Activated CD8-positive, alpha-beta memory T cell treated with anti-CD3 and anti-CD28 coated beads, Interleukin-2, amount 10 ng/mL, durations not matched to agents 7 days and 5 days (primary cell): ENCODE measurements around the gene CAMK2G. TPM values are rescaled to one million over a fixed set of nuclear protein-coding genes. Genes with fewer than 3 reads are reported as not detected.
"Not testable (repeated sequence)": the region's sequence is repeated elsewhere in the genome, so short reads cannot be mapped to it uniquely, and the experiment has no call there.

Experiments
- ATAC-seq: fragments of 150-1000 bp; cut with Tn5 transposase; one replicate; pipeline ENCODE4 v1.10.0; 2021; ENCODE audit warnings: moderate library complexity
- CTCF ChIA-PET: fragments of 350-600 bp; sonication (Branson Sonifier 250); formaldehyde crosslinking; loops from one replicate; lab custom pipeline; 2021; ENCODE audit warnings: antibody characterized with exemption; lab: Charles Lee
- DNase-seq: peaks from one replicate; pipeline ENCODE4 v3.0.0-alpha.2; 2020
- H3K27ac Mint-ChIP-seq: one replicate; pipeline ENCODE4 v1.8.0; 2021; ENCODE audit warnings: mild to moderate bottlenecking, mixed read lengths
- H3K27me3 Mint-ChIP-seq: one replicate; pipeline ENCODE4 v1.8.0; 2021; ENCODE audit warnings: mixed read lengths
- H3K36me3 Mint-ChIP-seq: one replicate; pipeline ENCODE4 v1.8.0; 2021; ENCODE audit warnings: mild to moderate bottlenecking, mixed read lengths
- H3K4me1 Mint-ChIP-seq: one replicate; pipeline ENCODE4 v1.8.0; 2021; ENCODE audit warnings: mixed read lengths
- H3K4me3 Mint-ChIP-seq: one replicate; pipeline ENCODE4 v1.8.0; 2021; ENCODE audit warnings: mild to moderate bottlenecking, moderate library complexity, mixed read lengths
- H3K9me3 Mint-ChIP-seq: one replicate; pipeline ENCODE4 v1.8.0; 2022; ENCODE audit warnings: low read depth, mixed read lengths
- total RNA-seq, 2 experiments: library from RNA; stranded (reverse); gene quantifications; one replicate each; pipeline ENCODE4 v1.2.3, GENCODE V29; 2021

Gene CAMK2G
- 10 to 100 TPM; 30.8 to 49.2 TPM for total RNA-seq

DNA sequence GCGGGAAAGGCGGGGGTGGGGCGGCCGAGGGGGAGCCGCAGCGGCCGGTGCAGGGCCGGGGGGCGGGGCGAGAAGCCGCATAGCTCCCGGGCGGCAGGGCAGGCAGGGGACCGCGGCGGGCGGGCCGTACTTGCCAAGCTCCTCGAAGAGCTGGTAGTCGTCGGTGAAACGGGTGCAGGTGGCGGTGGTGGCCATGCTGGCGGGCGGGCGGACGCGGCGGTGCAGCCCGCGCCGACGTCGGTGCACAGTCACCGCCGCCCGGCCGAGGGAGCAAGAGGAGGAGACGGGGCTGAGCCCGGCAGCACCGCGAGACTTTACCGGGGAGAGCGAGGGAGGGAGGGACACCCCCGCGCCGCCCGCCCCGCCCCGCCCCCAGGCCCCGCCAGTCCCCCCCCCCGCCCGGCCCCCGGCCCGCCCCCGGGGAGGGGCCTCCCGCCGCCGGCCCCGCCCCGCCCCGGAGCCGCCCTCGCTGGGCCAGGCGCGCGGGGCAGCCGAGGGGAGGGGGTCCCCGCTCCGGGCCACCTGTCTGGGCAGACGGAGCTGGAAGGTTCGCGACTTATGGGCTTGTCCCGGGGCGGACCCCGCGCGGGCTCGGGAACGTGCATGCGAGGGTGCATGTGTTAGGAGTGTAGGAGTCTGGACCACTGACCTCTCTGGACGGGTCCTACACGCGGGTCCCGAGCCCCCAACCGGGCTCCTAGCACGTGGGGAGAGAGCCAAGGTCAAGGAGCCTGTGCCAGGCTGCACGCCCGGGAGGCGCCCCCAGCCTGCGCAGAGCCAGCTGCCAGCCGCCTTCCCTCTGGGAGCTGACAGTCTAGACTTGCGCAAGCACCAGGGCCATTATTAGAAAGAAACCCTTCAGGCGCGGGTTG, at the start of gene CAMK2G:
Gene CAMK2G (minus strand): TSS at position 289 of the 872 bp plus-strand sequence. CDS start 94 bp downstream, at position 195.
- Mint-ChIP-seq H3K4me3 (peak within 1 kb of the TSS; percentile 74), H3K27ac (peak within 1 kb of the TSS; percentile 37), H3K4me1 (peaks cover 61% of the 10 kb centered on the region), H3K27me3 (peaks cover 10% of the 10 kb centered on the region), H3K9me3 (no peaks in the 10 kb centered on the region), H3K36me3 (peaks cover 23% of the 10 kb centered on the region)
- ATAC-seq (peak; percentile 93), DNase-seq (peak; percentile 91)
- CTCF ChIA-PET = interaction anchor here (0.9 to 13.8 kb wide), 10 partner anchors 11 to 91 kb away, joined by 3 to 411 read pairs (median 6); no protein-coding TSS in a partner anchor

DNA sequence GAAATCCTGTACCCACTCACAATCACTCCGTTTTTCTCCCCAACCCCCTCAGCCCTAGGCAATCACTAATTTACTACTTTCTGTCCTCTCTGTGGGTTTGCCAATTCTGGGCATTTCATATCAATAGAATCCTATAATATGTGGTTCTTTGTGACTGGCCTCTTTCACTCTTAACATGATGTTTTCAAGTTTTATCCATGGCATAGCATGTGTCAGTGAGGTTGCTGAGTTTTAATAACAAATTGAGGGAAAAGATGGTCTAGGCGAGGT, 48.4 kb upstream of the CAMK2G start:
- Mint-ChIP-seq H3K27ac (no peak overlapping the region), H3K27me3 (peaks cover 25% of the 10 kb centered on the region), H3K36me3 (peaks cover 19% of the 10 kb centered on the region), H3K4me3 (no peak overlapping the region), H3K4me1 (peaks cover 30% of the 10 kb centered on the region), H3K9me3 (peaks cover 2% of the 10 kb centered on the region)
- DNase-seq (no peak), ATAC-seq (no peak)
- CTCF ChIA-PET = interaction anchor here (1.0 to 2.7 kb wide), 2 partner anchors 17 to 35 kb away, joined by 5 to 13 read pairs; no protein-coding TSS in a partner anchor

DNA sequence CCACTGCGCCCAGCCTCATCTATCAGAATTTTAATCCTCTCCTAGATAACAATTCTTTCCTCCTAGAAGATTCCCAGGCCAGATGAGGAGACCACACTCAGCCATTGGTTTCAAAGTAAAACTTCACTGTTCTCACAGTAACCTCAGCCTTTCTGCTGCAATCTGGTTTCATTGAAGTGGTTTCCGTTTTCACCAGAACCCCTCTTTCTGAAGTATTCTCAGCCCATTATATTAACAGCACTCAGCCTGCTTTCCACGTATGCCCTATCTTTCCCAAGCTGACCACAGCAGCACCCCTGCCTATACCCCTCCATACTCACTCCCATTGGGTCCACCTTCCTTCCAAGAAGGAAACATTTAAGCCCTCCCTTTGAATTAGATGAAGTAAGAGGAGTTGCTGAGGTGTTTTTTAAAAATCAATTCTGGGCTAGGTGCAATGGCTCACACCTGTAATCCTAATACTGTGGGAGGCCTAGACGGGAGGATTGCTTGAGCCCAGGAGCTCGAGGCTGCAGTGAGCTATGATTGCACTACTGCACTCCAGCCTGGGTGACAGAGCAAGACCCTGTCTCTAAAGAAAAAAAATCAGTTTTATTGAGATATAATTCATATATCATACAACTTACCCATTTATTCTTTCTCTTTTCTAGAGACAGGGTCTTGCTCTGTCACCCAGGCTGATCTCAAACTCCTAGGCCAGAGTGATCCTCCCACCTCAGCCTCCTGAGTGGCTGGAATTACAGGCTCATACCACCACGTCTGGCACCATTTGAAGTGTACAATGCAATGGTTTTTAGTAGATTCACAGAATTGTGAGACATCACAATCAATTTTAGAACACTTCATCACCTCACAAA, 47.9 kb upstream of the CAMK2G start:
- CTCF ChIA-PET = interaction anchor here (1.0 to 2.7 kb wide), 4 partner anchors 18 to 42 kb away, joined by 3 to 13 read pairs (median 7); no protein-coding TSS in a partner anchor
- peak overlapping the region; percentile 21 for H3K4me3 Mint-ChIP-seq
- peaks cover 25% of the 10 kb centered on the region for H3K27me3 Mint-ChIP-seq
- peaks cover 2% of the 10 kb centered on the region for H3K9me3 Mint-ChIP-seq
- peak; percentile 54 for DNase-seq
- peak; percentile 82 for ATAC-seq
- H3K27ac Mint-ChIP-seq = peak overlapping the region; percentile 77
- peaks cover 23% of the 10 kb centered on the region for H3K36me3 Mint-ChIP-seq
- H3K4me1 Mint-ChIP-seq = peaks cover 35% of the 10 kb centered on the region

DNA sequence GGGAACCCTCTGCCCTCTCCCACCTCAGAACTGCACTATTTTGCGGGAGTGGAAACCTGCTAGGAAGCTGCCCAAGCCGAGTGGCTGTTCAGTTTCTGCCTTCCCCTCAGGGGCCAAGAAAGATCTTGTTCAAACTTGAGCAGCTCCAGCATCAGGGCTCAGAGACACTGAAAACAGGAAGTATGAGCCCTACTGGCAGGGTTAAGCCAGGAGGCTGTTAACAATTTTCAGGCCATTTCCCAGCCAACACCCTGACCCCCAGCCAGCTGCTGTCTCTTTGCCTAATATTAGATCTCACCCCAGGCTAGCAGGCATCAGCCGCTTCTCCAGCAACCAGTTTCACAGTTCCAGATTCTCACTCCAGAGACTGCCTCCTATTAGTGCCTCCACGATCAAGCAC, 45.7 kb upstream of the CAMK2G start:
- ATAC-seq (no peak), DNase-seq (no peak)
- H3K36me3 Mint-ChIP-seq = peaks cover 39% of the 10 kb centered on the region
- H3K4me1 Mint-ChIP-seq = peaks cover 43% of the 10 kb centered on the region
- H3K27ac Mint-ChIP-seq = peak overlapping the region; percentile 47
- peaks cover 2% of the 10 kb centered on the region for H3K9me3 Mint-ChIP-seq
- CTCF ChIA-PET = interaction anchor here (0.8 to 1.5 kb wide), 4 partner anchors 9 to 34 kb away, joined by 3 to 4 read pairs (median 4); partner anchors contain the start of gene PLAU
- H3K27me3 Mint-ChIP-seq = peaks cover 15% of the 10 kb centered on the region
- H3K4me3 Mint-ChIP-seq = no peak overlapping the region

DNA sequence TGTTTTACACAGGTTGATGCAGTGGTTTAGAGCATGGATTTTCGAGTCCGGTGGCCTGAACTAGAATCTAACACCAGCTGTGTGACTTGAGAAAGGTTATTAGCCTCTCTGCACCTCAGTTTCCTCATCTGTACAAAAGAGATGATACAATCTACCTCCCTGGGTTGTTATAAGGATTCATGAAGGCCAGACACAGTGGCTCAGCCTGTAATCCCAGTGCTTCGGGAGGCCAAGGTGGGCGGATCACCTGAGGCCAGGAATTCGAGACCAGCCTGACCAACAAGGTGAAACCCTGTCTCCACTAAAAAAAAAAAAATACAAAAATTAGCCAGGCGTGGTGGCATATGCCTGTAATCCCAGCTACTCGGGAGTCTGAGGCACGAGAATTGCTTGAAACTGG, 45.1 kb upstream of the CAMK2G start:
- H3K27me3 Mint-ChIP-seq = peaks cover 14% of the 10 kb centered on the region
- ATAC-seq, H3K27ac Mint-ChIP-seq, DNase-seq, H3K9me3 Mint-ChIP-seq, H3K4me3 Mint-ChIP-seq: not testable (repeated sequence)
- peaks cover 43% of the 10 kb centered on the region for H3K4me1 Mint-ChIP-seq
- CTCF ChIA-PET = interaction anchor here (0.8 to 1.5 kb wide), 2 partner anchors 14 to 34 kb away, joined by 4 read pairs; no protein-coding TSS in a partner anchor
- H3K36me3 Mint-ChIP-seq = peaks cover 44% of the 10 kb centered on the region

DNA sequence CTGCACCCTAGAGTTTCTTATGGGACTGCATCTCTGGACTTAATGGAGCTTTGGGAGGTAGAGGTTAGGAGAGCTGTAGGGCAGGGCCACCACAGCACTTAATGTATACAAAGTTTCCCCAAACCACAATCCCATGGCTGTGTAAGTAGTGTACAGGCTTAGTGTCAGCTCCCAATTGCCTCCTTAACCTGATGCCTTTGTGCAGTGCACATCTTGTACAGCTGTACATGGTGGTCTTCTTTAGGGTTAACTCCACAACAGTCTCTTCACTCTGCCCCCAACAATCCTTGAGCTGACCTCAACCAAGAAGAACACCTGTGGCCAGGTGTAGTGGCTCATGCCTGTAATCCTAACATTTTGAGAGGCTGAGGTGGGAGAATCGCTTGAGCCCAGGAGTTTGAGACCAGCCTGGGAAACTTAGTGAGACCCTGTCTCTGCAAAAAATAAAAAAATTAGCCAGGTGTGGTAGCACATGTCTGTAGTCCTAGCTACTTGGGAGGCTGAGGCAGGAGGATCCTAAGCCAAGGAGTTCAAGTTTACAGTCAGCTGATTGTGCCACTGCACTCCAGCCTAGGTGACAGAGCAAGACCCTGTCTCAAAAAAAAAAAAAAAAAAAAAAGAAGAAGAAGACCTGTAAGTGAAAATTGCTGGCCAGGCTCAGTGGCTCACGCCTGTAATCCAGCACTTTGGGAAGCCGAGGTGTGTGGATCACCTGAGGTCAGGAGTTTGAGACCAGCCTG, 43.4 kb upstream of the CAMK2G start:
- Mint-ChIP-seq H3K27me3 (peaks cover 12% of the 10 kb centered on the region), H3K27ac (no peak overlapping the region), H3K36me3 (peaks cover 45% of the 10 kb centered on the region), H3K9me3 (peaks cover 2% of the 10 kb centered on the region), H3K4me1 (peaks cover 35% of the 10 kb centered on the region), H3K4me3 (no peak overlapping the region)
- DNase-seq (no peak), ATAC-seq (no peak)
- CTCF ChIA-PET = interaction anchor here (1.2 to 1.9 kb wide), 2 partner anchors 9 to 22 kb away, joined by 3 to 7 read pairs; no protein-coding TSS in a partner anchor

DNA sequence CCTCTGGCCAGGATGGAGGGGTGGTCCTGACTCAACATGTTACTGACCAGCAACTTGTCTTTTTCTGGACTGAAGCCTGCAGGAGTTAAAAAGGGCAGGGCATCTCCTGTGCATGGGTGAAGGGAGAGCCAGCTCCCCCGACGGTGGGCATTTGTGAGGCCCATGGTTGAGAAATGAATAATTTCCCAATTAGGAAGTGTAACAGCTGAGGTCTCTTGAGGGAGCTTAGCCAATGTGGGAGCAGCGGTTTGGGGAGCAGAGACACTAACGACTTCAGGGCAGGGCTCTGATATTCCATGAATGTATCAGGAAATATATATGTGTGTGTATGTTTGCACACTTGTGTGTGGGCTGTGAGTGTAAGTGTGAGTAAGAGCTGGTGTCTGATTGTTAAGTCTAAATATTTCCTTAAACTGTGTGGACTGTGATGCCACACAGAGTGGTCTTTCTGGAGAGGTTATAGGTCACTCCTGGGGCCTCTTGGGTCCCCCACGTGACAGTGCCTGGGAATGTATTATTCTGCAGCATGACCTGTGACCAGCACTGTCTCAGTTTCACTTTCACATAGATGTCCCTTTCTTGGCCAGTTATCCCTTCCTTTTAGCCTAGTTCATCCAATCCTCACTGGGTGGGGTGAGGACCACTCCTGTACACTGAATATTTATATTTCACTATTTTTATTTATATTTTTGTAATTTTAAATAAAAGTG, 42.6 kb upstream of the CAMK2G start:
- H3K36me3 Mint-ChIP-seq = peaks cover 43% of the 10 kb centered on the region
- ATAC-seq = peak; percentile 43
- CTCF ChIA-PET = interaction anchor here (0.5 to 1.9 kb wide), 3 partner anchors 23 to 386 kb away, joined by 3 to 7 read pairs (median 4); no protein-coding TSS in a partner anchor

DNA sequence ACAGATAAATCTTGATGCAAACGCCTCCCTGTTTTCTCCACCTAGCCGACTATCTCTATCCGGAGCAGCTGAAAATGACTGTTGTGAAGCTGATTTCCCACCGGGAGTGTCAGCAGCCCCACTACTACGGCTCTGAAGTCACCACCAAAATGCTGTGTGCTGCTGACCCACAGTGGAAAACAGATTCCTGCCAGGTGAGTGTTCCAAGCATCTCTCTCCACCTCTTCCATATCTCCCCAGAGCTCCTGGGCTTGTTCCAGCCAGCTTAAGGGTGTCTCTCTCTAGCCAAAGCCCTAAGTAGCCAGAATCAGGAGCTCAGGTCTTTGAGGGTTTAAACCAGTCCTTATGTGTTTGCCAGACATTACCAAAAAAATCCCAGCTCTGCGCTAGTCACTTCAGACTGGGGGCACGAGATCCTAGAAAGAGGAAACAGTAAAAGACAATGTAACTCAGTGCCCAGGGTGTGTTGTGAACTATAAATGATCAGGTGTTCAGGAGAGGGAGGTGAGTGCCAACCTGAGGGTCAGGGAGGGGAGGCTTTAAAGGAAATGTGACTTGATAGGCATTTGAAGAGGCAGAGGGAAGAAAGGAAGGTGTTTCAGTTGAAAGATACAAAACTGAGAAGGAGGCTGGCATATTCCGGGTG, 41.0 kb upstream of the CAMK2G start:
- Mint-ChIP-seq H3K4me3 (no peak overlapping the region), H3K27me3 (peaks cover 30% of the 10 kb centered on the region), H3K36me3 (peaks cover 42% of the 10 kb centered on the region), H3K27ac (no peak overlapping the region), H3K4me1 (peaks cover 34% of the 10 kb centered on the region), H3K9me3 (peaks cover 2% of the 10 kb centered on the region)
- ATAC-seq (no peak), DNase-seq (no peak)
- CTCF ChIA-PET = interaction anchor here (0.8 to 1.8 kb wide), 4 partner anchors 9 to 36 kb away, joined by 3 to 4 read pairs (median 4); no protein-coding TSS in a partner anchor

More for the DNA sequence above, 42.6 kb upstream of the CAMK2G start:
- no peak for DNase-seq
- H3K4me3 Mint-ChIP-seq = no peak overlapping the region
- H3K27me3 Mint-ChIP-seq = peaks cover 18% of the 10 kb centered on the region
- peaks cover 2% of the 10 kb centered on the region for H3K9me3 Mint-ChIP-seq
- no peak overlapping the region for H3K27ac Mint-ChIP-seq
- peaks cover 29% of the 10 kb centered on the region for H3K4me1 Mint-ChIP-seq

DNA sequence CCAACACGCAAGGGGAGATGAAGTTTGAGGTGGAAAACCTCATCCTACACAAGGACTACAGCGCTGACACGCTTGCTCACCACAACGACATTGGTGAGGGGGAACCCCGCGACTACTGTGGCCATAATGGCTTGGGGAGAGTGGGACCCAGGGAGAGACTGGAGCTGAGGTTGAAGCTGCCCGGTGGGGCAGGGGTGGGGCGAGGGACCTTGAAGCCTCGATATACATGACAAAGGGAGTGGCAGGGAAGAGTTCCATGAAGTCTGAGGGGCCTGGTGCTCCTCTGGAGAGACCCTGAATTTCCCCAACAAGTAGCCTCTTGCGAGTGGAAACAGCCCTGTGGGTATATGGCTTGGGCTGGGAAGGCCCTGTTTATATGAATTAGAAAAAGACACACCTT, 39.7 kb upstream of the CAMK2G start:
- Mint-ChIP-seq H3K9me3 (peaks cover 2% of the 10 kb centered on the region), H3K27me3 (peaks cover 34% of the 10 kb centered on the region), H3K36me3 (peaks cover 32% of the 10 kb centered on the region), H3K4me1 (peaks cover 40% of the 10 kb centered on the region), H3K4me3 (no peak overlapping the region), H3K27ac (no peak overlapping the region)
- ATAC-seq = no peak
- DNase-seq = no peak
- CTCF ChIA-PET = interaction anchor here (0.7 to 1.2 kb wide), 2 partner anchors 14 to 27 kb away, joined by 3 read pairs; no protein-coding TSS in a partner anchor

DNA sequence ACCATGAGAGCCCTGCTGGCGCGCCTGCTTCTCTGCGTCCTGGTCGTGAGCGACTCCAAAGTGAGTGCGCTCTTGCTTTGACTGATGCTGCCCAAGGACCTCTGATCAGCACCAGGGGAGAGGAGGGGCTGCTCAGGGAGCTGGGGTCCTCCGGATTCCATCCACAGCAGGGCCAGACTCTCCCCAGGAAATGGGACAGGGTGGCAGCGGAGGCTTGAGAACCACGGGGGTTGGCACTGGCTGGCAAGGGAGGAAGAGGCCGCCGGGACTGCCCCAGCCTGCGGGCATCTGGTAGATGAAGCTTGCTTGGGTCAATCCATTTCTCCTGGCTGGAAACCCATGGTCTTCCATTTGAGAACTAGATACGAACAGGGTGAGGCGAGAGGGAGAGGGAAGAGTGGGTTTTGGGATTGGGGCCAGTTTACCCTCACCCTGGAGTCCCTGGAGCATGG, 37.2 kb upstream of the CAMK2G start:
- H3K27ac Mint-ChIP-seq = peak overlapping the region; percentile 70
- peaks cover 16% of the 10 kb centered on the region for H3K36me3 Mint-ChIP-seq
- H3K9me3 Mint-ChIP-seq = no peaks in the 10 kb centered on the region
- DNase-seq (no peak), ATAC-seq (no peak)
- H3K27me3 Mint-ChIP-seq = peaks cover 34% of the 10 kb centered on the region
- peaks cover 40% of the 10 kb centered on the region for H3K4me1 Mint-ChIP-seq
- H3K4me3 Mint-ChIP-seq = peak overlapping the region; percentile 86
- CTCF ChIA-PET = interaction anchor here (0.8 to 4.7 kb wide), 10 partner anchors 9 to 192 kb away, joined by 3 to 28 read pairs (median 4); no protein-coding TSS in a partner anchor

DNA sequence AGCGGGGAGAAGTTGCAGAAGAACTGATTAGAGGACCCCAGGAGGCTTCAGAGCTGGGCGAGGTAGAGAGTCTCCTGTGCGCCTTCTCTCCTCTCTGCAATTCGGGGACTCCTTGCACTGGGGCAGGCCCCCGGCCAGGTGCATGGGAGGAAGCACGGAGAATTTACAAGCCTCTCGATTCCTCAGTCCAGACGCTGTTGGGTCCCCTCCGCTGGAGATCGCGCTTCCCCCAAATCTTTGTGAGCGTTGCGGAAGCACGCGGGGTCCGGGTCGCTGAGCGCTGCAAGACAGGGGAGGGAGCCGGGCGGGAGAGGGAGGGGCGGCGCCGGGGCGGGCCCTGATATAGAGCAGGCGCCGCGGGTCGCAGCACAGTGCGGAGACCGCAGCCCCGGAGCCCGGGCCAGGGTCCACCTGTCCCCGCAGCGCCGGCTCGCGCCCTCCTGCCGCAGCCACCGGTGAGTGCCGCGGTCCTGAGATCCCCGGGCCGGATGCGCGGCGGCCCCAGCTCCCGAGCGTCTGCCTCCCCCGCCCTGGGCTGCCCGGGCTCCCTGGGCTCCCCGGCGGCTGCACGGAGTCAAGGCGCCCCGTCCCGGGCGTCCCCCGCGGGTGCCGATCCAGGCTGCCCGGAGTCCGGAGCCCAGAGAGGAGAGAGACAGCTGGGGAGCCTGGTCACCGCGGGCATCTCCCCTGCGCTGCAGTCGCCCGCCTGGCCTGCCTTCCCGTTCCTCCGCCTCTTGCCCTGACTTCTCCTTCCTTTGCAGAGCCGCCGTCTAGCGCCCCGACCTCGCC, 36.6 kb upstream of the CAMK2G start, which contains the start of gene PLAU:
Gene PLAU (plus strand): TSS at position 369 of the 789 bp plus-strand sequence. CDS start 424 bp downstream, outside the sequence.
- Mint-ChIP-seq H3K27ac (peak within 1 kb of the TSS; percentile 70), H3K4me1 (peaks cover 38% of the 10 kb centered on the region), H3K36me3 (peaks cover 11% of the 10 kb centered on the region), H3K9me3 (no peaks in the 10 kb centered on the region), H3K4me3 (peak within 1 kb of the TSS; percentile 86), H3K27me3 (peaks cover 34% of the 10 kb centered on the region)
- ATAC-seq = peak; percentile 73
- CTCF ChIA-PET = interaction anchor here (0.8 to 4.7 kb wide), 13 partner anchors 8 to 193 kb away, joined by 3 to 28 read pairs (median 4); no protein-coding TSS in a partner anchor
- peak; percentile 60 for DNase-seq
